Measurements from ENCODE around the gene RAB15.

RAB15 gene

DNA sequence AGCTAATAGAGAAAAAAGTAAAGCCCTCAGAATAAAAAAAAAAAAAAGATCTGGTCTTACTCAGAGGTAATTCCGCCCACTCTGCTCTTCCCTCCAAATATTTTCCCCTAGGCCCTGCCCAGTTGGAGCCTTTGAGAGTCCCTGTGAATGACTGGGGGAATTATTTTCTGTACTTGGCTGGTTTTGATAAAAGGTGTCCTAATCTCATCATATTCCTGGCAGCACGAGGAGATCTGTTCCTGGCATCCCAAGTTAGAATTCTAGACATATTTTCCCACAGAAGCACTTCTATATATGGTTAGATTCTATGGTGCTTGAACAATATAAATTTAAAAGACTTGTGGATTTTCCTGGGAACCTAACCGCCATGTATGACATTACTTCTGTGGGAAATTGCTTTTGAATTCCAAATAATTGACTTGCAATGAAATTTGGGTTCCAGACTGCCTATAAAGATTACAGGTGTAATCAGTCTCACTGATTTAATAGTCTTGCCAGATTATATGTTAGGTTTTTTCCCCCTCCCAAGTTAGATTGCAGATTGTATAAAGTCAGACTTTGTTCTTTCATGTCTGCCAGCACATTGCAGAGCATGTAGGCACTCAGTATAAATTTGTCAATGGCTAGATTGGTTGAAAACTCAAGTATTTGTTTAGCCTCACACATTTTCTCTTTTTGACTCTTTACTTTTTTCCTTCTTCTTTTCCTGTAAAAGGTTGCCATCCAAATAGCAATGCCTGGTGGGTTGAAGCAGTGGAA lies 41.9 kb downstream of the RAB15 start:
- no peak overlapping the region for H3K27ac ChIP-seq (ENCODE audit: low read length)
- TF ChIP-seq EZH2phosphoT487 (IDR thresholded peaks at IDR 0.05; ENCODE audit: low read length) = no peak
- no peak for TF ChIP-seq CTCF (IDR thresholded peaks at IDR 0.05; ENCODE audit: low read length)
- no peak for TF ChIP-seq EZH2 (optimal IDR thresholded peaks at IDR 0.05; ENCODE audit: low read depth, low read length)
- no peaks in the 10 kb centered on the region for H4K20me1 ChIP-seq (ENCODE audit: insufficient read depth, low read length)
- H3K4me1 ChIP-seq (ENCODE audit: low read length) = peaks cover 26% of the 10 kb centered on the region
- no peak for DNase-seq
- no peak overlapping the region for H2AFZ ChIP-seq (ENCODE audit: low read length)
- H3K4me2 ChIP-seq (ENCODE audit: low read depth, low read length) = no peak overlapping the region
- H3K79me2 ChIP-seq (ENCODE audit: low read length) = peaks cover 18% of the 10 kb centered on the region
- H3F3A ChIP-seq (ENCODE audit: insufficient read depth, low read length) = peaks cover 14% of the 10 kb centered on the region
- H3K9me3 ChIP-seq (replicated peaks; ENCODE audit: insufficient read depth, low read length) = no peaks in the 10 kb centered on the region
- H3K9me2 ChIP-seq (replicated peaks; ENCODE audit: insufficient read depth, low read length) = no peaks in the 10 kb centered on the region
- no peak overlapping the region for H3K9ac ChIP-seq (ENCODE audit: low read length)
- no peak overlapping the region for H3K4me3 ChIP-seq (ENCODE audit: low read length)
- no peaks in the 10 kb centered on the region; the same call in 1 of the 2 replicates for H3K36me3 ChIP-seq (replicated peaks; ENCODE audit: insufficient read depth, low read length)
- H3K27me3 ChIP-seq (replicated peaks; ENCODE audit: insufficient read depth, low read length) = no peaks in the 10 kb centered on the region

DNA sequence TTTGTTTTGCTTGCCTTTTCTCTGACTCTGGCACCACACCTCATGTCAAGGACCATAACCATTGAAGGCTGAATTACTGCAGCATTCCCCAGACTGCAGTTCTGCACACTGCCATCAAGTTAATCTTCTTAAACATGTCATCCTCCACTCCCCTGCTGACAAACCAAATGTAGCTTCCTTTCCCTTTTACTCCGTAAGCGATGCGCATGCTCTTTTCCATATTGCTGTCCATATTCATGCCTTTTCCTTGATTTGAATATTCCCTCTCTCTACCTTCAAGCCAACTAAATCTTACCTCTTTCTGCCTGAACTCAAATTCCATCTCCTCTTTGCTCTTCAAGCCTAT lies 43.1 kb downstream of the RAB15 start:
- DNase-seq = no peak
- Histone ChIP-seq H3K79me2 (ENCODE audit: low read length) (peaks cover 24% of the 10 kb centered on the region), H3K4me3 (ENCODE audit: low read length) (no peak overlapping the region), H3K4me2 (ENCODE audit: low read depth, low read length) (peak overlapping the region; percentile 45; the same call in 1 of the 2 replicates), H3K9ac (ENCODE audit: low read length) (no peak overlapping the region), H3K27me3 (replicated peaks; ENCODE audit: insufficient read depth, low read length) (no peaks in the 10 kb centered on the region), H2AFZ (ENCODE audit: low read length) (no peak overlapping the region), H3K27ac (ENCODE audit: low read length) (peak overlapping the region; percentile 71; the same call in 1 of the 2 replicates), H4K20me1 (ENCODE audit: insufficient read depth, low read length) (no peaks in the 10 kb centered on the region), H3K36me3 (replicated peaks; ENCODE audit: insufficient read depth, low read length) (no peaks in the 10 kb centered on the region; the same call in 1 of the 2 replicates), H3F3A (ENCODE audit: insufficient read depth, low read length) (peaks cover 14% of the 10 kb centered on the region), H3K9me3 (replicated peaks; ENCODE audit: insufficient read depth, low read length) (no peaks in the 10 kb centered on the region), H3K9me2 (replicated peaks; ENCODE audit: insufficient read depth, low read length) (no peaks in the 10 kb centered on the region), H3K4me1 (ENCODE audit: low read length) (peaks cover 26% of the 10 kb centered on the region)
- TF ChIP-seq CTCF (IDR thresholded peaks at IDR 0.05; ENCODE audit: low read length) = no peak
- TF ChIP-seq EZH2 (optimal IDR thresholded peaks at IDR 0.05; ENCODE audit: low read depth, low read length) = no peak

DNA sequence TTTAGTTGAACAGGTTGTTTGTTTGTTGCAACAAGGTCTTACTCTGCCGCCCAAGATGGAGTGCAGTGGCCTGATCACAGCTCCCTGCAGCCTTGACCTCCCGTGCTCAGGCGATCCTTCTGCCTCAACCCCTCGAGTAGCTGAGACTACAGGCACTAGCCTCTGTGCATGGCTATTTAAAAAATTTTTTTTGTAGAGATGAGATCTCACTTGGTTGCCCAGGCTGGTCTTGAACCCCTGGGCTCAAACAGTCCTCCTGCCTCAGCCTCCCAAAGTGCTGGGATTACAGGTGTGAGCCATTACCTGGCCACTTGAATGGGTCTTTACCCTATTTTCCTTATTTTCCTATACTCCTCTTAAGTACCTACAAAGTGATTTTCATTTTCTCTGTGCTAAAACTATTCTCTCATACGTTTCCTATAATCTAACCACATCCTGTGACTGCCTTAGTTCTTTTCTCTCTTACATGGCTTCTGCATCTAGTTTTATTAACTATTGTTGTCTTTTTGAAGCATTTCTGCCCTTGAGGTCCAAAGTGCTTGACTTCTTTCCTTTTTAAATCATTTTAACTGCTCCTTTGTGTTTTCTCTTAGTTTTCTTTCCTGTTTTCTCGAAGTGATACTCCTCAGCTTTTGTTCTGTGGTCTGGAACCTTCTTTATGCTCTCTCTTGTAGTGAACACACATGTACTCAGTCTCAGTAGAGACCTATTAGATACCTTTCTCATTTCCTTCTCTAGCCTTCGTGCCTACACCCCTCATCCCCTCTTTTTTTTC lies 43.7 kb downstream of the RAB15 start:
- TF ChIP-seq CTCF (IDR thresholded peaks at IDR 0.05; ENCODE audit: low read length) (no peak), EZH2phosphoT487 (IDR thresholded peaks at IDR 0.05; ENCODE audit: low read length) (no peak), EZH2 (optimal IDR thresholded peaks at IDR 0.05; ENCODE audit: low read depth, low read length) (no peak)
- Histone ChIP-seq H3K79me2 (ENCODE audit: low read length) (peaks cover 24% of the 10 kb centered on the region), H4K20me1 (ENCODE audit: insufficient read depth, low read length) (no peaks in the 10 kb centered on the region)

More for the DNA sequence above, 43.7 kb downstream of the RAB15 start:
- peak overlapping the region; percentile 71; the same call in 1 of the 2 replicates for H3K27ac ChIP-seq (ENCODE audit: low read length)
- H3K9me3 ChIP-seq (replicated peaks; ENCODE audit: insufficient read depth, low read length) = no peaks in the 10 kb centered on the region
- H3K4me1 ChIP-seq (ENCODE audit: low read length) = peaks cover 26% of the 10 kb centered on the region
- no peak overlapping the region for H3K9ac ChIP-seq (ENCODE audit: low read length)
- H3K9me2 ChIP-seq (replicated peaks; ENCODE audit: insufficient read depth, low read length) = no peaks in the 10 kb centered on the region
- H3K27me3 ChIP-seq (replicated peaks; ENCODE audit: insufficient read depth, low read length) = no peaks in the 10 kb centered on the region
- no peaks in the 10 kb centered on the region; the same call in 1 of the 2 replicates for H3K36me3 ChIP-seq (replicated peaks; ENCODE audit: insufficient read depth, low read length)
- no peak overlapping the region for H2AFZ ChIP-seq (ENCODE audit: low read length)
- H3K4me2 ChIP-seq (ENCODE audit: low read depth, low read length) = peak overlapping the region; percentile 45; the same call in 1 of the 2 replicates
- peaks cover 14% of the 10 kb centered on the region for H3F3A ChIP-seq (ENCODE audit: insufficient read depth, low read length)
- DNase-seq = peak; percentile 29
- no peak overlapping the region; the same call in 1 of the 2 replicates for H3K4me3 ChIP-seq (ENCODE audit: low read length)
